Endothelial cell of umbilical vein (primary cell): ENCODE measurements around the gene DNAJC17. TPM values are rescaled to one million over a fixed set of nuclear protein-coding genes. Genes with fewer than 3 reads are reported as not detected.

Experiments used
- BruUV-seq: library from RNA; stranded (reverse); fragments of 400-500 nt; replicated peaks from 2 replicates; lab custom pipeline; 2021; lab: Mats Ljungman, UMichigan
- CTCF ChIA-PET: fragments of 300-600, 350-600 bp; sonication (Branson Sonifier 250); formaldehyde crosslinking; loops from one replicate; lab custom pipeline; 2021; ENCODE audit warnings: antibody characterized with exemption, inconsistent platforms; lab: Charles Lee
- POLR2A ChIA-PET: fragments of 300-600, 350-600 bp; sonication (Branson Sonifier 250); formaldehyde crosslinking; loops from one replicate; lab custom pipeline; 2021; ENCODE audit warnings: antibody characterized with exemption, inconsistent platforms; lab: Charles Lee
- DNase-seq: peaks from one replicate; pipeline ENCODE4 v3.0.0-alpha.2; 2011; ENCODE audit warnings: low read depth, low spot score
- FAIRE-seq: peaks from 2 replicates; lab custom pipeline; 2011; peaks lifted over from hg19 to GRCh38; lab: Jason Lieb, UNC
- H2AFZ ChIP-seq: 2 replicates; pipeline ENCODE4 v1.6.0; 2012; ENCODE audit warnings: low read depth, low read length, control low read depth, inconsistent platforms
- H3K27ac ChIP-seq: 2 replicates; pipeline ENCODE4 v1.5.1; 2011; ENCODE audit warnings: low read depth, mild to moderate bottlenecking, control low read depth, low read length, moderate library complexity; ENCODE audit not compliant: insufficient read depth
- H3K27me3 ChIP-seq, 2 experiments: 2 replicates each; pipeline versions ENCODE4 v1.6.0 to v1.6.1; 2011; ENCODE audit warnings: low read length in 2 of 2, mixed read lengths in 1 of 2; ENCODE audit not compliant: control insufficient read depth in 2 of 2, insufficient read depth in 2 of 2
- H3K36me3 ChIP-seq, 2 experiments: 2 replicates in 1 of 2; 3 replicates in 1 of 2; pipeline ENCODE4 v1.5.1; 2011; ENCODE audit warnings: low read length in 2 of 2, mild to moderate bottlenecking in 1 of 2, moderate library complexity in 1 of 2; ENCODE audit not compliant: control insufficient read depth in 2 of 2, insufficient read depth in 2 of 2; ENCODE audit errors: extremely low read depth in 1 of 2
- H3K4me1 ChIP-seq: 3 replicates; pipeline ENCODE4 v1.5.1; 2011; ENCODE audit warnings: mild to moderate bottlenecking, low read length; ENCODE audit not compliant: control insufficient read depth, insufficient read depth; ENCODE audit errors: extremely low read depth
- H3K4me2 ChIP-seq: 2 replicates; pipeline ENCODE4 v1.6.1; 2011; ENCODE audit warnings: low read length, control low read depth, mixed read lengths; ENCODE audit not compliant: insufficient read depth
- H3K4me3 ChIP-seq, 3 experiments: fragments of 200-600 bp in 1 of 3; sonication (generic), shearing (Covaris generic) in 1 of 3; replicated peaks in 1 of 3; 2 replicates each; pipeline ENCODE4 v1.5.1; 2011 to 2016; ENCODE audit warnings: control low read depth in 3 of 3, low read length in 3 of 3, mild to moderate bottlenecking in 2 of 3, inconsistent platforms in 1 of 3, low read depth in 1 of 3, moderate library complexity in 1 of 3; ENCODE audit not compliant: insufficient read depth in 1 of 3
- H3K79me2 ChIP-seq: 2 replicates; pipeline ENCODE4 v1.6.0; 2012; ENCODE audit warnings: low read length, inconsistent platforms; ENCODE audit not compliant: control insufficient read depth, insufficient read depth
- H3K9ac ChIP-seq: replicated peaks from 2 replicates; pipeline ENCODE3; 2011; ENCODE audit warnings: low read length, control low read depth; ENCODE audit not compliant: insufficient read depth; ENCODE audit errors: extremely low read depth
- H3K9me1 ChIP-seq: replicated peaks from 3 replicates; pipeline ENCODE4 v1.6.0; 2011; ENCODE audit warnings: mild to moderate bottlenecking, low read length; ENCODE audit not compliant: control insufficient read depth, insufficient read depth; ENCODE audit errors: extremely low read depth
- H3K9me3 ChIP-seq: replicated peaks from 2 replicates; pipeline ENCODE4 v1.5.1; 2012; ENCODE audit warnings: low read length, inconsistent platforms; ENCODE audit not compliant: control insufficient read depth, insufficient read depth
- H4K20me1 ChIP-seq: replicated peaks from 2 replicates; pipeline ENCODE3; 2011; ENCODE audit warnings: mild to moderate bottlenecking, low read length; ENCODE audit not compliant: control insufficient read depth, insufficient read depth; ENCODE audit errors: extremely low read depth
- CTCF ChIP-seq, 2 donors: IDR thresholded peaks; 1 replicate in 1 of 2; 2 replicates in 1 of 2; pipeline ENCODE4 v1.5.1; 2011; ENCODE audit warnings: low read length in 2 of 2, mild to moderate bottlenecking in 2 of 2, moderate library complexity in 2 of 2, control low read depth in 1 of 2, inconsistent platforms in 1 of 2, low read depth in 1 of 2; ENCODE audit not compliant: insufficient read depth in 1 of 2; ENCODE audit errors: extremely low read depth in 1 of 2
- EZH2 ChIP-seq: IDR thresholded peaks from 2 replicates; pipeline ENCODE4 v1.6.1; 2012; ENCODE audit warnings: borderline replicate concordance, low read depth, mild to moderate bottlenecking, moderate library complexity, low read length, inconsistent platforms; ENCODE audit not compliant: severe bottlenecking
- FOS ChIP-seq: IDR thresholded peaks from 2 replicates; pipeline ENCODE4 v1.6.1; 2011; ENCODE audit warnings: mild to moderate bottlenecking, low read length, moderate library complexity, borderline replicate concordance; ENCODE audit not compliant: insufficient read depth
- GATA2 ChIP-seq: IDR thresholded peaks from 2 replicates; pipeline ENCODE4 v1.7.0; 2011; ENCODE audit warnings: low read depth, mild to moderate bottlenecking, moderate library complexity, mixed read lengths, low read length; ENCODE audit not compliant: insufficient read length, insufficient read depth
- JUN ChIP-seq: IDR thresholded peaks from 2 replicates; pipeline ENCODE4 v1.6.1; 2011; ENCODE audit warnings: borderline replicate concordance, low read depth; ENCODE audit not compliant: insufficient read length, insufficient read depth
- MYC ChIP-seq: IDR thresholded peaks from one replicate; pipeline ENCODE4 v1.6.1; 2011; ENCODE audit warnings: mild to moderate bottlenecking, low read depth, low read length
- POLR2A ChIP-seq: IDR thresholded peaks from 2 replicates; pipeline ENCODE4 v1.6.1; 2012; ENCODE audit warnings: low read depth, mild to moderate bottlenecking, control low read depth, low read length
- dilution Hi-C: fragments of 300-500 bp; cut with MboI; formaldehyde crosslinking; loops from one replicate; pipeline ENCODE4 v1.15.0; 2019; ENCODE audit warnings: low sequenced_read_pairs; ENCODE audit not compliant: extremely low pct_ligation_motif_present
- intact Hi-C: fragments of 100-400 bp; cut with micrococcal nuclease; formaldehyde crosslinking; loops from one replicate; pipeline ENCODE4 v1.10.0; 2022
- polyA plus RNA-seq, 4 experiments: library from polyadenylated mRNA; depleted of rRNA in 3 of 4; stranded (reverse) in 3 of 4; unstranded in 1 of 4; fragments of >200 nt; gene quantifications; 2 replicates each; pipeline versions ENCODE4 v1.2.1 to v1.2.3, GENCODE V29; 2011 to 2012; ENCODE audit warnings: missing spikeins in 1 of 4
- total RNA-seq: library from RNA; stranded (reverse); gene quantifications from 2 replicates; pipeline ENCODE4 v1.2.3, GENCODE V29; 2021

Gene DNAJC17
- total and polyA plus RNA-seq, 2 donors (not counting 3 experiments of a cell fraction or from before 2014, with no cell fraction given) = 30.7 to 46.4 TPM

- Histone ChIP-seq H3K79me2 (no peaks in the 10 kb centered on the region), H3K4me3 (no peak overlapping the region), H3K4me1 (peaks cover 3% of the 10 kb centered on the region), H3K27ac (no peak overlapping the region), H4K20me1 (no peaks in the 10 kb centered on the region), H3K4me2 (no peak overlapping the region), H3K9ac (no peak overlapping the region), H3K9me3 (no peaks in the 10 kb centered on the region), H3K36me3 (peaks cover 0 to 38% of the 10 kb centered on the region in 2 experiments), H3K9me1 (no peaks in the 10 kb centered on the region), H2AFZ (no peak overlapping the region), H3K27me3 (no peaks in the 10 kb centered on the region)
- CTCF ChIA-PET = interaction anchor here (1.1 to 1.9 kb wide), 2 partner anchors 11 to 32 kb away, joined by 3 to 5 read pairs; partner anchors contain the start of genes DNAJC17 and ZFYVE19
- dilution Hi-C loops = no loop called here
- POLR2A ChIA-PET = no interaction called here
- no peak for FAIRE-seq
- TF ChIP-seq JUN (no peak), FOS (no peak), MYC (no peak), POLR2A (no peak)
- intact Hi-C loops = no loop called here
- DNase-seq = no peak
- no TSS peak for BruUV-seq
These were observed 32.3 kb downstream of the DNAJC17 start for GRCh38 chr15:40775007-40775406.

- Histone ChIP-seq H3K9me3 (no peaks in the 10 kb centered on the region), H2AFZ (no peak overlapping the region), H4K20me1 (no peaks in the 10 kb centered on the region), H3K4me3 (no peak overlapping the region), H3K4me1 (peaks cover 14% of the 10 kb centered on the region), H3K4me2 (no peak overlapping the region), H3K36me3 (peaks cover 0 to 32% of the 10 kb centered on the region in 2 experiments), H3K27me3 (no peaks in the 10 kb centered on the region), H3K79me2 (no peaks in the 10 kb centered on the region), H3K9me1 (no peaks in the 10 kb centered on the region), H3K27ac (no peak overlapping the region), H3K9ac (no peak overlapping the region)
- DNase-seq = no peak
- intact Hi-C loops = no loop called here
- POLR2A ChIA-PET = no interaction called here
- FAIRE-seq = no peak
- dilution Hi-C loops = no loop called here
- TF ChIP-seq GATA2 (no peak), CTCF (IDR thresholded peaks at IDR 0.05; ENCODE audit: extremely low read depth in 1 of 2, insufficient read depth in 1 of 2, low read depth in 1 of 2, low read length in 2 of 2) (no peak), POLR2A (no peak), JUN (no peak), FOS (no peak), MYC (no peak), EZH2 (no peak)
- CTCF ChIA-PET = no interaction called here
- no TSS peak for BruUV-seq
These were observed 33.4 kb downstream of the DNAJC17 start for GRCh38 chr15:40773902-40774301.
